ENCODE data around the gene TMEM250.
"Not testable (repeated sequence)": the region's sequence is repeated elsewhere in the genome, so short reads cannot be mapped to it uniquely, and the experiment has no call there.

TMEM250 gene

GRCh38 chr9:136104916-136105315, 13.8 kb downstream of the TMEM250 start:
- no peak for DNase-seq (ENCODE audit: extremely low spot score)
- ChIA-PET POLR2A (no interaction called here), CTCF (interaction anchor here (0.7 kb wide), 1 partner anchor 137 kb away, joined by 3 read pairs; no protein-coding TSS in a partner anchor)
- TF ChIP-seq CTCF (IDR thresholded peaks at IDR 0.05; ENCODE audit: control extremely low read depth, extremely low read depth, low read depth, missing control alignments) = no peak

GRCh38 chr9:136104488-136104800, 14.2 kb downstream of the TMEM250 start:
- ChIA-PET POLR2A (no interaction called here), CTCF (interaction anchor here (0.7 kb wide), 1 partner anchor 137 kb away, joined by 3 read pairs; no protein-coding TSS in a partner anchor)
- TF ChIP-seq CTCF (IDR thresholded peaks at IDR 0.05; ENCODE audit: control extremely low read depth, extremely low read depth, low read depth, missing control alignments) = no peak
- DNase-seq (ENCODE audit: extremely low spot score) = no peak

DNA sequence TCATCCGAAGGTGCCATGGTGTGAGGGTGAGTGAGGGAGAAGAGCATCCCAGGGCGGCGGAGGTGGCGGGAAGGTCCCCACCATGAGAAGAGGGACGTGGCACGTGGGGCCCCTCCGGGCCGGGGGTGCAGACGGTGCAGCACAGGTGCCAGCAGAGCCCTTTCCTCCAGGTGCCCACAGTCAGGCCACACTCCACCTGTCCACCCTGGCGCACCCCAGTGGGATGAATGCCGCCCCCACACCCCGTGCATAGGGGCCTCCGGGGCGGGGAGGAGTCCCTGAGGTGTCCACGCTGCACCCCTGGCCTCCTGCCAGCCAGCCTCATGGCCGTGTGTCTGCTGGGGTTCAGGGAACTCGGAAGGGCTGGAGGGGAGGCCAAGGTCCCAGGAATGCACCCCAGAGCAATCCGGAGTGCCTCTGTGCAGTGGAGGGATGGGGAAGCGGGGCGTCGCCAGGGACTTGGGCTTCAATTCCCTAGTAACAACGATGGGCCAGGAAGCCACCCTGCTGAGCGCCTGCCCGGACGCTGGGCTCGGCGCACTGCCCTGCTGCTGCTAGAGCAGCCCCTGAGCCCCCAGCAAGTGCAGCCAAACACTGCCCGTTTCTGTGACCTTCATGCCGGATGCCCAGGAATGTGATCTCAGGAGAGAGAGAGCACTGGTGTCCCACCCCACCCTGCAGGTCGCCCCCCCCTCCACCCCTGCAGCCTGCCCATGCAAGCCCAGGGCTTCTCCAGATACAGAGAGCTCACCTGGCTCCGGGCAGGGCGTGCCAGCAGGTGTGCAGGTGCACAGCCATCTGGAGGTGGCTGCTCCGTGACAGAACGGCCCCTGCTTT, 14.8 kb downstream of the TMEM250 start:
- DNase-seq (ENCODE audit: extremely low spot score) = no peak
- ChIA-PET CTCF (interaction anchor here (0.7 kb wide), 1 partner anchor 136 kb away, joined by 3 read pairs; no protein-coding TSS in a partner anchor), POLR2A (no interaction called here)
- TF ChIP-seq CTCF (IDR thresholded peaks at IDR 0.05; ENCODE audit: control extremely low read depth, extremely low read depth, low read depth, missing control alignments) = no peak

- POLR2A ChIA-PET; DNase-seq (ENCODE audit: extremely low spot score): not testable (repeated sequence)
- CTCF ChIA-PET = interaction anchor here (1.2 kb wide), 1 partner anchor 10 kb away, joined by 3 read pairs; no protein-coding TSS in a partner anchor
Measured at GRCh38 chr9:136101615-136102074, 17.0 kb downstream of the TMEM250 start.

DNA sequence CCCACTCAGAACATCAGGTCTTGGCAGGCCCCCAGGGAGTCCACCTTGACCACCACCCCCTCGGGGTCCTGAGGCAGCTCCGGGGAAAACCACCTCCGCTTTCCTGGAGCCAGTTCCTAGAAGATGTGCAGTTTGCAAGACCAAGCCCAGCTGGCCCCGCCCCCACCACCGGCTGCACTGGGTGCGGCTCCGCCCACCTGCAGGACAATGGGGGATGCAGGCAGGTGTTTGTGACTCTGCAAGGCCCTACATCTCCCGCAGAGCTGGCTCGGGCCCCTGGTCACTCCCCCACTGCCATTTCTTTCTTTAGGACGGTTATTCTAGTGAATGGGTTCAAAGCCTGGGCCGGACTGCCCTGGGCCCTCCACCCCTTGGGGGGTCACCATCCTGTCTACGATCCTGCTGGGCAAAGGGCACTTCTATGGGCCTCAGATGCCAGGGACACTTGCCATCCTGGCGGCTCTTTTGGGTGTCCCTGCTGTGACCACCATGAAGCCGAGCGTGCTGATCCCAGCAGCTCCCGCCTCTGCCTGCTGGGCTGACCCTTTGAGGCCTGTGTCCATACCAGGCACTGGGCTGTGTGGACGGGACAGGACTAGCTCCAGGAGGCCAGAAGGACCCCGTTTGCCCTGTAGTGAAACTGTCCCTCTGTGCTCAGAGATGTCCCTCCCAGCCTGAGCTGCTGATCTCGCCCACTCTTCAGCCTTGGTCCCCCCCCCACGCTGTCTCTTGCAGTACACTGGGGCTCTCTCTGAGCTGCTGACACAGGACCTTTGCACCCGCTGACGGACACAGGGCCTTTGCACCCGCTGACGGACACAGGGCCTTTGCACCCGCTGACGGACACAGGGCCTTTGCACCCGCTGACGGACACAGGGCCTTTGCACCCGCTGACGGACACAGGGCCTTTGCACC, 17.7 kb downstream of the TMEM250 start:
- TF ChIP-seq CTCF (IDR thresholded peaks at IDR 0.05; ENCODE audit: control extremely low read depth, extremely low read depth, low read depth, missing control alignments) = no peak
- CTCF ChIA-PET = interaction anchor here (1.2 kb wide), 1 partner anchor 11 kb away, joined by 3 read pairs; no protein-coding TSS in a partner anchor
- DNase-seq (ENCODE audit: extremely low spot score) = no peak
- POLR2A ChIA-PET = no interaction called here

GRCh38 chr9:136099542-136099941, 19.1 kb downstream of the TMEM250 start:
- ChIA-PET CTCF (interaction anchor here (2.4 kb wide), 1 partner anchor 23 kb away, joined by 12 read pairs; no protein-coding TSS in a partner anchor), POLR2A (no interaction called here)
- DNase-seq (ENCODE audit: extremely low spot score) = no peak
- no peak for TF ChIP-seq CTCF (IDR thresholded peaks at IDR 0.05; ENCODE audit: control extremely low read depth, extremely low read depth, low read depth, missing control alignments)
